Measurements from ENCODE around the gene CFAP47. TPM values are rescaled to one million over a fixed set of nuclear protein-coding genes. Genes with fewer than 3 reads are reported as not detected.
"Not testable (repeated sequence)": the region's sequence is repeated elsewhere in the genome, so short reads cannot be mapped to it uniquely, and the experiment has no call there.

The CFAP47 gene
- total RNA-seq, 1 donor from 2014 or later = not detected

- Histone ChIP-seq H3K27ac (no peak overlapping the region), H3K4me1 (no peaks in the 10 kb centered on the region), H3K36me3 (no peaks in the 10 kb centered on the region), H3K27me3 (no peaks in the 10 kb centered on the region), H3K4me3 (no peak overlapping the region), H3K9me3 (no peaks in the 10 kb centered on the region)
- no peak for TF ChIP-seq CTCF (IDR thresholded peaks at IDR 0.05)
- intact Hi-C loops (cut with DNase I) = no loop called here
- no peak for DNase-seq
- ATAC-seq = no peak
These were observed 279.0 kb downstream of the CFAP47 start for GRCh38 chrX:36198575-36198974.

- Histone ChIP-seq H3K27ac (no peak overlapping the region), H3K27me3 (no peaks in the 10 kb centered on the region), H3K36me3 (no peaks in the 10 kb centered on the region), H3K4me3 (no peak overlapping the region), H3K9me3 (no peaks in the 10 kb centered on the region), H3K4me1 (no peaks in the 10 kb centered on the region)
- no peak for TF ChIP-seq CTCF (IDR thresholded peaks at IDR 0.05)
- intact Hi-C loops (cut with DNase I) = no loop called here
- DNase-seq (no peak), ATAC-seq (no peak)
These were observed 280.4 kb downstream of the CFAP47 start for GRCh38 chrX:36199928-36200327.

GRCh38 chrX:36214924-36215323 is 295.4 kb downstream of the CFAP47 start:
- TF ChIP-seq CTCF (IDR thresholded peaks at IDR 0.05) = no peak
- intact Hi-C loops (cut with DNase I) = no loop called here
- no peaks in the 10 kb centered on the region for H3K4me1 ChIP-seq
- no peak overlapping the region for H3K4me3 ChIP-seq
- H3K36me3 ChIP-seq = no peaks in the 10 kb centered on the region
- ATAC-seq = no peak
- no peaks in the 10 kb centered on the region for H3K27me3 ChIP-seq
- H3K27ac ChIP-seq = no peak overlapping the region
- DNase-seq = no peak
- H3K9me3 ChIP-seq = no peaks in the 10 kb centered on the region

GRCh38 chrX:36218801-36219200 is 299.3 kb downstream of the CFAP47 start:
- intact Hi-C loops (cut with DNase I) = no loop called here
- H3K4me1 ChIP-seq = no peaks in the 10 kb centered on the region
- H3K27me3 ChIP-seq = no peaks in the 10 kb centered on the region
- ATAC-seq = no peak
- H3K9me3 ChIP-seq = no peaks in the 10 kb centered on the region
- H3K4me3 ChIP-seq = no peak overlapping the region
- no peak overlapping the region for H3K27ac ChIP-seq
- no peak for TF ChIP-seq CTCF (IDR thresholded peaks at IDR 0.05)
- H3K36me3 ChIP-seq = no peaks in the 10 kb centered on the region
- no peak for DNase-seq

GRCh38 chrX:36234840-36235528 is 315.4 kb downstream of the CFAP47 start:
- intact Hi-C loops (cut with DNase I); H3K9me3 ChIP-seq; H3K27me3 ChIP-seq; DNase-seq; H3K36me3 ChIP-seq; H3K4me3 ChIP-seq; ATAC-seq; H3K27ac ChIP-seq; H3K4me1 ChIP-seq: not testable (repeated sequence)

GRCh38 chrX:36241397-36241796 is 321.9 kb downstream of the CFAP47 start:
- Histone ChIP-seq H3K27me3 (no peaks in the 10 kb centered on the region), H3K4me3 (no peak overlapping the region), H3K27ac (no peak overlapping the region), H3K36me3 (no peaks in the 10 kb centered on the region), H3K9me3 (no peaks in the 10 kb centered on the region), H3K4me1 (no peaks in the 10 kb centered on the region)
- ATAC-seq = no peak
- intact Hi-C loops (cut with DNase I) = no loop called here
- DNase-seq = no peak
- TF ChIP-seq CTCF (IDR thresholded peaks at IDR 0.05) = no peak
